Psoas muscle (tissue), 8 donors: ENCODE measurements around the gene WDR75. TPM values are rescaled to one million over a fixed set of nuclear protein-coding genes. Genes with fewer than 3 reads are reported as not detected.
A peak's percentile ranks its signal among the peaks of the same experiment; 100 is the strongest.

Source experiments
- ATAC-seq, 4 donors: fragments of 200-7000 bp; cut with Tn5 transposase; one replicate each; pipeline ENCODE4 v1.9.1; 2020; ENCODE audit warnings: moderate library complexity in 3 of 4, mild to moderate bottlenecking in 2 of 4
- DNase-seq, 2 donors: peaks; one replicate each; pipeline ENCODE4 v3.0.0-alpha.2; 2020
- H3K27ac ChIP-seq: fragments of 200-600 bp; one replicate; pipeline ENCODE4 v1.8.0; 2022
- H3K27me3 ChIP-seq, 3 donors: fragments of 200-600 bp in 1 of 3; one replicate each; pipeline versions ENCODE4 v1.6.1 to v1.8.0; 2013 to 2022; ENCODE audit warnings: low read length in 2 of 3, mild to moderate bottlenecking in 2 of 3, moderate library complexity in 1 of 3; ENCODE audit not compliant: insufficient read depth in 3 of 3
- H3K36me3 ChIP-seq, 2 donors: fragments of 200-600 bp in 1 of 2; one replicate each; pipeline versions ENCODE4 v1.6.1 to v1.8.0; 2013 to 2022; ENCODE audit warnings: low read depth in 1 of 2, mild to moderate bottlenecking in 1 of 2, moderate library complexity in 1 of 2; ENCODE audit not compliant: insufficient read depth in 1 of 2
- H3K4me1 ChIP-seq: fragments of 200-600 bp; one replicate; pipeline ENCODE4 v1.8.0; 2022
- H3K4me3 ChIP-seq: fragments of 200-600 bp; one replicate; pipeline ENCODE4 v1.8.0; 2022; ENCODE audit warnings: mild to moderate bottlenecking
- H3K9me3 ChIP-seq: fragments of 200-600 bp; one replicate; pipeline ENCODE4 v1.8.0; 2022
- WGBS, 3 donors: extraction: QIAGEN DNeasy Blood & Tissue Kit; methylation state at CpG; one replicate each; pipeline versions ENCODE4 v1.1.6 to v1.1.7; 2013; 5-methylcytosine and 5-hydroxymethylcytosine counted together
- intact Hi-C, 2 donors: fragments of 100-400 bp; cut with DNase I; formaldehyde crosslinking; loops; one replicate each; pipeline versions ENCODE4 v1.11.0 to v1.14.2; 2022
- polyA plus RNA-seq, 3 donors: library from polyadenylated mRNA; stranded (reverse); fragments of 200-250 nt; gene quantifications; one replicate each; pipeline ENCODE4 v1.2.3, GENCODE V29; 2013
- total RNA-seq, 4 donors: library from RNA; stranded (reverse); fragmentation: NEBNext Ultra II Directional in 2 of 4; extraction: Animal tissue kit (Norgen Biotek cat#: 25700) in 2 of 4; gene quantifications; one replicate each; pipeline versions ENCODE4 v1.2.1 to v1.2.4, GENCODE V29; 2021 to 2023
- TF ChIP-seq, protein P1 (sequence below): fragments of 200-600 bp; IDR thresholded peaks from one replicate; pipeline ENCODE4 v1.8.0; 2022; ENCODE audit warnings: antibody characterized with exemption
- donor health status: healthy with polysubstance abuse.
- donor health status: DM: no; HTN: no; CAD: no; lungs with moderate emphysema.
- donor health status: Bipolar disorder and iron deficiency.
- donor health status: healthy.
- donor health status: DM: yes; HTN: yes; CAD: no.
- donor health status: DM: no; HTN: no; CAD: no.
- donor health status: DM: no; HTN: no; CAD: no.
- donor health status: DM: yes; HTN: yes; CAD: no.

Gene WDR75
- total and polyA plus RNA-seq, 7 donors = 9.2 to 20.3 (median 17.4) TPM

DNA sequence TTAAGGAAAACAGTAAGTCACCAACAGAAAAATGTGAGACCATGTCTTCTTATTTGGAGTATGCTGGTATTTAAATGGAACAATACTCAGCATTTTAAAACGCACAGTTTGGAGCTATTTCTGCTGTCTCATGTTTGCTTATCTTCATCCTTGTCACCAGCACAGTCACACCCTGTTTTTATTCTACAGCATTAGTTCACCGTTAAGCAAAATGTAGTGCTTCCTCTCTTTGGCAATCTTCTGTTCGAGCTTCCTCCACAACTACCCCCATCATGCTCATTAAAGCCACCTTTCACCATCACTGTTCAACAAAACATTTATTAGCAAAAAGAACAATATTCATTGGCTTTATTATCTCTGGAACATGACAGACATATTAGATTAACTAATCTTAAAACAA is 75.3 kb downstream of the WDR75 start:
- H3K4me1 ChIP-seq = peaks cover 3% of the 10 kb centered on the region
- DNase-seq (no peak), ATAC-seq (no peak)
- H3K4me3 ChIP-seq = no peak overlapping the region
- no peaks in the 10 kb centered on the region for H3K9me3 ChIP-seq
- H3K27me3 ChIP-seq = no peaks in the 10 kb centered on the region
- no peaks in the 10 kb centered on the region for H3K36me3 ChIP-seq
- H3K27ac ChIP-seq = no peak overlapping the region
- 77 to 86% (median 81%) methylated on average over 3 of the region's 3 CpGs for WGBS, 3 donors
- TF ChIP-seq, protein P1, sequence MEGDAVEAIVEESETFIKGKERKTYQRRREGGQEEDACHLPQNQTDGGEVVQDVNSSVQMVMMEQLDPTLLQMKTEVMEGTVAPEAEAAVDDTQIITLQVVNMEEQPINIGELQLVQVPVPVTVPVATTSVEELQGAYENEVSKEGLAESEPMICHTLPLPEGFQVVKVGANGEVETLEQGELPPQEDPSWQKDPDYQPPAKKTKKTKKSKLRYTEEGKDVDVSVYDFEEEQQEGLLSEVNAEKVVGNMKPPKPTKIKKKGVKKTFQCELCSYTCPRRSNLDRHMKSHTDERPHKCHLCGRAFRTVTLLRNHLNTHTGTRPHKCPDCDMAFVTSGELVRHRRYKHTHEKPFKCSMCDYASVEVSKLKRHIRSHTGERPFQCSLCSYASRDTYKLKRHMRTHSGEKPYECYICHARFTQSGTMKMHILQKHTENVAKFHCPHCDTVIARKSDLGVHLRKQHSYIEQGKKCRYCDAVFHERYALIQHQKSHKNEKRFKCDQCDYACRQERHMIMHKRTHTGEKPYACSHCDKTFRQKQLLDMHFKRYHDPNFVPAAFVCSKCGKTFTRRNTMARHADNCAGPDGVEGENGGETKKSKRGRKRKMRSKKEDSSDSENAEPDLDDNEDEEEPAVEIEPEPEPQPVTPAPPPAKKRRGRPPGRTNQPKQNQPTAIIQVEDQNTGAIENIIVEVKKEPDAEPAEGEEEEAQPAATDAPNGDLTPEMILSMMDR = no peak
- intact Hi-C loops = no loop called here

- TF ChIP-seq, protein P1 = no peak
- Histone ChIP-seq H3K9me3 (no peaks in the 10 kb centered on the region), H3K27ac (no peak overlapping the region), H3K4me3 (no peak overlapping the region), H3K36me3 (no peaks in the 10 kb centered on the region), H3K27me3 (no peaks in the 10 kb centered on the region), H3K4me1 (peaks cover 17% of the 10 kb centered on the region)
- ATAC-seq = no peak
- WGBS, 3 donors = 81 to 86% (median 85%) methylated on average over 6 of the region's 6 CpGs
- DNase-seq = no peak
- intact Hi-C loops = no loop called here
Observed at GRCh38 chr2:189517847-189518535, 76.7 kb downstream of the WDR75 start.

DNA sequence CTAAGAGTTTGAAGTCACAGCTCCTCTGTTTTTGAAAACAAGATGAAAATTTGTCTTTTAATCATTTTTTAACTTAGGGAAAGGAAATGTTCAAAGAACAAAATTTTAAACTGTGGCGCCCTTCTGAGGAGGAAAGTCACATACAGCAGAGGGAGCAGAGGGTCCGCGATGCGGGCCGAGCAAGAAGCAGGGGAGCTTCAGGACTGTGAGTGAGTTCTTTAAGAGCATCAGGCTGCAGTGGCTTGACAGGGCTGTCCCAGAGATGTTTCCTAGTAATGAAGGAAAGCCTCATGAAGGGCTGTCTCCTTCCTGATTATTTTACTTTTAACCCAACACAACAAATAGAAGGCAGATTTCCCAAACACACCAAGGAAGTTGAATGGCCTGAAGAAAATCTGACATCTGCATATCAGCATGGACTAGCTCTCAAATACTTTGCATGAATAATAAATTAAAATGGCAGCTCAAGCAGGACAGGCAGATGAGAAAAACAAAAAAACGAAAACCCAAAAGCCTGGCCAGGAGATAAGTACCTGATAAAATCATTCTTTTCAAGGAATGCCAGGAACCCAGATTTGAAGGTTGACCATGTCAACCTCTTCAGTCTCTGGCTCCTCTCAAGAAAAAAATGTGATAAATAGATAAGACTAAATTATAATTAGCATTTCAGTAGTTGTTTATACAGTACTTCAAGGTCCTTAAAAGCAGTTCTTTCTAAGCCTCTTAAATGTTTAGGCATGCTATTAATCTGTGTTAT is 78.5 kb downstream of the WDR75 start:
- Histone ChIP-seq H3K4me1 (peaks cover 21% of the 10 kb centered on the region), H3K27me3 (no peaks in the 10 kb centered on the region), H3K4me3 (no peak overlapping the region), H3K27ac (no peak overlapping the region), H3K36me3 (no peaks in the 10 kb centered on the region), H3K9me3 (no peaks in the 10 kb centered on the region)
- TF ChIP-seq, protein P1 = no peak
- intact Hi-C loops = no loop called here
- WGBS, 3 donors = 74 to 90% (median 88%) methylated on average over 6 of the region's 6 CpGs
- no peak for ATAC-seq
- no peak for DNase-seq

- WGBS, 3 donors = 95 to 96% (median 95%) methylated on average over 2 of the region's 2 CpGs
- peak overlapping the region; percentile 63 for H3K27ac ChIP-seq
Observed at GRCh38 chr2:189521699-189522434, 80.6 kb downstream of the WDR75 start.

More at GRCh38 chr2:189521699-189522434, 80.6 kb downstream of the WDR75 start:
- H3K4me3 ChIP-seq = no peak overlapping the region
- intact Hi-C loops = no loop called here
- ATAC-seq (peak in 1 of 4 donors; percentile 59), DNase-seq (no peak)
- H3K27me3 ChIP-seq = no peaks in the 10 kb centered on the region
- no peaks in the 10 kb centered on the region for H3K9me3 ChIP-seq
- H3K36me3 ChIP-seq = no peaks in the 10 kb centered on the region
- H3K4me1 ChIP-seq = peaks cover 21% of the 10 kb centered on the region
- TF ChIP-seq, protein P1 = no peak
